IPS-11a (cell line): Measurements from ENCODE around the gene DNALI1.

Source experiments
- H3K4me3 ChIP-seq: one replicate; pipeline ENCODE4 v1.5.1; 2013; ENCODE audit warnings: low read depth, low read length, control low read depth

Gene DNALI1

DNA sequence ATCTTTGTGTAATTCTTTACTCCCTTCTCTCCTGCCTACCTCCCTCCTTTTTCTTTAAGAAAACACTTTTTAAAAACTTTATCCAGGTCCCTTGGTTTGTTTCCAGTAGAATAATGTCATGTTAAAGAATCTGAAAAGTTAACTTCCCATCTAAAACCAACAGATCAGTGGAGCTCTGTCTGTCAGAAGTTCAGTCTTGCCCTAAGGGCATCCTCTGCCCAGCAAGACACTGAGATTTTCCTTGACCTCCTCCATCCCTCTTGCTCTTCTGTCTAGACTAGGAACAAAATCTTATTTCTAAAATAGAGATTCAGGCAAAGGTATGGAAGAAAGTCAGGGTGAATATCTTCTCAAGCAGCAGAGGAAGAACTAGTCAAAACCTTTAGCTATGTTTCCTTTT is 44.7 kb downstream of the DNALI1 start:
- H3K4me3 ChIP-seq, result no peak overlapping the region

- no peak overlapping the region for H3K4me3 ChIP-seq
These were observed 46.3 kb downstream of the DNALI1 start for GRCh38 chr1:37602750-37603694.

GRCh38 chr1:37605061-37605650 is 48.4 kb downstream of the DNALI1 start:
- no peak overlapping the region for H3K4me3 ChIP-seq

GRCh38 chr1:37605806-37606474 is 49.2 kb downstream of the DNALI1 start:
- H3K4me3 ChIP-seq, result no peak overlapping the region

- H3K4me3 ChIP-seq, result no peak overlapping the region
These were observed 49.9 kb downstream of the DNALI1 start for GRCh38 chr1:37606481-37607263.

GRCh38 chr1:37609002-37609401 is 52.3 kb downstream of the DNALI1 start:
- no peak overlapping the region for H3K4me3 ChIP-seq

DNA sequence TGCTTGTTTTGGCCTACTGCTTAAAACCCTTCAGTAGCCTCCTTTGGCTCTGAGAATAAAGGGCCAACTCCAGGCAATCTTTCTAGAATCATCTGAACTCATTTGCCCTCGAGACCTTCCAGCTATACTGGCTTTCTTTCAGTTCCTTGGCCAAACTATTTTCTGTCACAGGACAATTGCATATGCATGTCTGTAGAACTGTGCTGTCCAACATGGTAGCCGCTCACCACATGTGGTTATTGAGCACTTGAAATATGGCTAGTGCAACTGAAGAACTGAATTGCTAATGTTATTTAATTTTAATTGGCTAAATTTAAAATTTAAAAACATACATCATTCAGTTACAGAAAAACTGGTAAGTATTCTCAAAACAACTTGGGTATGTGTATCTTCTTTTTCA is 53.3 kb downstream of the DNALI1 start:
- H3K4me3 ChIP-seq, result no peak overlapping the region

DNA sequence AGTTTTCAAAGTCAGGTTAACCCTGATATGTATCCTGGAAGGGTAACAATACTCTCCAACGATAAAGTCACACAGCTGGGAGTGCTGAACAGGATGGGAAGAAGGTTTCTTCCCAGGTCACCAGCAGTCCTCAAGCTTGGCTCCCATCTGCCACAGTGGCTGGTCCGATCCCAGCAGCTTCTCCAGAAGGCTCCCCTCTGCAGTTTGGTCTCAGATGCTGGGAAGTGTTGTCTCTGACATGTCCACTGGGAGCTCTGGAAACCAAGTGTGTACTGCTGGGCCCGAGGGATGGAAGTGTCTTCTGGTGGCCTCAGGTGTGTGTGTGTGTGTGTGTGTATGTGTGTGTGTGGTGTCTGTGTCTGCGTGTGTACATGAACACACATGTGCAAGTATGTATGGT is 55.4 kb downstream of the DNALI1 start:
- no peak overlapping the region for H3K4me3 ChIP-seq

GRCh38 chr1:37614105-37614504 is 57.4 kb downstream of the DNALI1 start:
- H3K4me3 ChIP-seq, result no peak overlapping the region

DNA sequence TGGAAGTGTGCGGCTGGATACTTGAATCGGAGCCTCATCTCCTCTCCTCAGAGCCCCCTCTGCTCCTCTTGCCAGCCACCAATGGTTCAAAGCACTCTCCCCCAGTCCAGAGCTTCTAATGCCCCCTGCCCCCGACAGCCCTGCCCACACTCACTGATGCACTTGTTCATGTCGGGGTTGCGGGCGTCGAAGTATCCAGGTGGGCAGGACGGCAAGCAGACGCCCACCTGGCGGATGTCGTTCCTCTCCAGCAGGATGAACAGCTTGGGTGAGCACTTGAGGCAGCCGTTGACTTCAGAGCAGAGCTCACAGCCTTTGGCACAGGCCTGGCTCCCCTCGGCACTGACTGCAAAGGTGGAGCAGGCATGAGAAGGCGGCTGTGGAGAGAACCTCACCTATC is 59.6 kb downstream of the DNALI1 start:
- no peak overlapping the region for H3K4me3 ChIP-seq
